SK-N-SH (cell line): ENCODE results near the gene CD86. TPM values are rescaled to one million over a fixed set of nuclear protein-coding genes. Genes with fewer than 3 reads are reported as not detected.

Source experiments
- CTCF ChIA-PET: fragments of 300-600, 350-600 bp; formaldehyde crosslinking; extraction: SDS; loops from one replicate; lab custom pipeline; 2021; lab: Yijun Ruan, JAX
- POLR2A ChIA-PET: fragments of 350-600 bp; sonication (Branson Sonifier 250); formaldehyde crosslinking; extraction: SDS; loops from one replicate; lab custom pipeline; 2020; ENCODE audit warnings: antibody characterized with exemption, inconsistent platforms; lab: Yijun Ruan, JAX
- DNase-seq: peaks from one replicate; pipeline ENCODE4 v3.0.0; 2012
- H2AFZ ChIP-seq: fragments of 200-600 bp; sonication (generic); 2 replicates; pipeline ENCODE4 v1.8.1; 2016; ENCODE audit warnings: antibody characterized with exemption, mild to moderate bottlenecking, low read depth
- H3F3A ChIP-seq: fragments of 200-600 bp; sonication (generic); replicated peaks from 2 replicates; pipeline ENCODE3; 2016; ENCODE audit warnings: antibody characterized with exemption, mild to moderate bottlenecking; ENCODE audit not compliant: insufficient read depth
- H3K27ac ChIP-seq, 2 experiments: fragments of 200-500 bp in 1 of 2; fragments of 200-600 bp in 1 of 2; sonication (Bioruptor generic) in 1 of 2; sonication (generic), shearing (Covaris generic) in 1 of 2; 2 replicates each; pipeline versions ENCODE4 v1.5.1 to v1.6.1; 2014 to 2016; ENCODE audit warnings: low read depth in 2 of 2, inconsistent platforms in 1 of 2, low read length in 1 of 2, mild to moderate bottlenecking in 1 of 2, mixed read lengths in 1 of 2
- H3K27me3 ChIP-seq: fragments of 200-600 bp; sonication (generic), shearing (Covaris generic); 2 replicates; pipeline ENCODE4 v1.6.1; 2016; ENCODE audit warnings: mixed run types; ENCODE audit not compliant: insufficient read depth
- H3K36me3 ChIP-seq, 2 experiments: fragments of 200-500 bp in 1 of 2; fragments of 200-600 bp in 1 of 2; sonication (Bioruptor generic) in 1 of 2; sonication (generic) in 1 of 2; replicated peaks in 1 of 2; 2 replicates each; pipeline versions ENCODE3 to v1.5.1; 2014 to 2016; ENCODE audit warnings: low read length in 1 of 2, mild to moderate bottlenecking in 1 of 2; ENCODE audit not compliant: insufficient read depth in 2 of 2, control insufficient read depth in 1 of 2
- H3K4me1 ChIP-seq, 2 experiments: fragments of 200-500 bp in 1 of 2; fragments of 200-600 bp in 1 of 2; sonication (Bioruptor generic) in 1 of 2; sonication (generic), shearing (Covaris generic) in 1 of 2; 2 replicates each; pipeline versions ENCODE4 v1.5.1 to v1.6.1; 2014 to 2016; ENCODE audit warnings: low read depth in 1 of 2, low read length in 1 of 2, mixed run types in 1 of 2; ENCODE audit not compliant: insufficient read depth in 2 of 2, control insufficient read depth in 1 of 2
- H3K4me2 ChIP-seq: fragments of 200-600 bp; sonication (generic), shearing (Covaris generic); 2 replicates; pipeline ENCODE4 v1.6.1; 2017; ENCODE audit warnings: mixed run types
- H3K4me3 ChIP-seq, 2 experiments: fragments of 200-500 bp in 1 of 2; fragments of 200-600 bp in 1 of 2; sonication (Bioruptor generic) in 1 of 2; sonication (generic), shearing (Covaris generic) in 1 of 2; 2 replicates each; pipeline versions ENCODE4 v1.5.1 to v1.8.1; 2014 to 2016; ENCODE audit warnings: low read depth in 2 of 2, inconsistent platforms in 1 of 2, low read length in 1 of 2, mild to moderate bottlenecking in 1 of 2, mixed read lengths in 1 of 2, moderate library complexity in 1 of 2
- H3K79me2 ChIP-seq: fragments of 200-600 bp; sonication (generic); 2 replicates; pipeline ENCODE4 v1.8.1; 2017; ENCODE audit warnings: mild to moderate bottlenecking; ENCODE audit not compliant: insufficient read depth
- H3K9ac ChIP-seq: fragments of 200-600 bp; sonication (generic); 2 replicates; pipeline ENCODE4 v1.6.1; 2017; ENCODE audit warnings: mixed run types
- H3K9me2 ChIP-seq: fragments of 200-600 bp; sonication (generic); 2 replicates; pipeline ENCODE4 v1.6.1; 2017; ENCODE audit warnings: mixed run types
- H3K9me3 ChIP-seq: fragments of 200-600 bp; sonication (generic); 2 replicates; pipeline ENCODE4 v1.6.1; 2017; ENCODE audit warnings: mixed run types, mild to moderate bottlenecking, moderate library complexity
- H4K20me1 ChIP-seq: fragments of 200-600 bp; sonication (generic); 2 replicates; pipeline ENCODE4 v1.6.1; 2017; ENCODE audit warnings: mild to moderate bottlenecking, mixed run types; ENCODE audit not compliant: insufficient read depth
- CTCF ChIP-seq: fragments of 200-600 bp; sonication (generic); IDR thresholded peaks from 2 replicates; pipeline ENCODE4 v1.6.1; 2017; ENCODE audit warnings: antibody characterized with exemption, mild to moderate bottlenecking, moderate library complexity
- ELF1 ChIP-seq: IDR thresholded peaks from 2 replicates; pipeline ENCODE4 v1.4.0; 2012
- FOSL2 ChIP-seq: IDR thresholded peaks from 2 replicates; pipeline ENCODE4 v1.4.0; 2012; ENCODE audit warnings: low read depth, mild to moderate bottlenecking, moderate library complexity, borderline replicate concordance
- FOXJ3 ChIP-seq: sonication (generic); formaldehyde crosslinking; IDR thresholded peaks from 2 replicates; pipeline ENCODE4 v1.5.1; 2020; ENCODE audit warnings: mild to moderate bottlenecking, missing genetic modification reagents
- GATA2 ChIP-seq: sonication (generic); formaldehyde crosslinking; IDR thresholded peaks from 2 replicates; pipeline ENCODE4 v1.5.0; 2020; ENCODE audit warnings: mild to moderate bottlenecking, missing genetic modification reagents
- MXI1 ChIP-seq: IDR thresholded peaks from 2 replicates; pipeline ENCODE4 v1.6.1; 2012; ENCODE audit warnings: mild to moderate bottlenecking, low read depth, low read length, improper control_type of control experiment
- NFIC ChIP-seq: IDR thresholded peaks from 2 replicates; pipeline ENCODE4 v1.4.0; 2012; ENCODE audit warnings: borderline replicate concordance
- NRF1 ChIP-seq: IDR thresholded peaks from 2 replicates; pipeline ENCODE4 v1.6.1; 2012; ENCODE audit warnings: low read depth, mild to moderate bottlenecking, low read length
- SIN3A ChIP-seq: IDR thresholded peaks from 2 replicates; pipeline ENCODE4 v1.6.1; 2012; ENCODE audit warnings: low read depth, mild to moderate bottlenecking, low read length, moderate library complexity, borderline replicate concordance
- TAF1 ChIP-seq: IDR thresholded peaks from 2 replicates; pipeline ENCODE4 v1.6.1; 2012; ENCODE audit warnings: low read depth, mild to moderate bottlenecking, low read length, moderate library complexity, borderline replicate concordance
- TEAD4 ChIP-seq: IDR thresholded peaks from 2 replicates; pipeline ENCODE4 v1.4.0; 2012; ENCODE audit warnings: mild to moderate bottlenecking, borderline replicate concordance; ENCODE audit not compliant: insufficient read depth
- USF2 ChIP-seq: fragments of 150-350 bp; IDR thresholded peaks from 2 replicates; pipeline ENCODE4 v1.6.1; 2017; ENCODE audit warnings: antibody characterized with exemption, low read length, low read depth, borderline replicate concordance
- YY1 ChIP-seq: IDR thresholded peaks from 2 replicates; pipeline ENCODE4 v1.4.0; 2012; ENCODE audit warnings: low read depth, mild to moderate bottlenecking
- WGBS: methylation state at CpG from one replicate; pipeline ENCODE4 v1.1.6; 2017; ENCODE audit warnings: low lambda C conversion rate; 5-methylcytosine and 5-hydroxymethylcytosine counted together
- polyA plus RNA-seq, 3 experiments: library from polyadenylated mRNA; depleted of rRNA; stranded (reverse); fragments of >200 nt; gene quantifications; 2 replicates each; pipeline ENCODE4 v1.2.3, GENCODE V29; 2012
- TF ChIP-seq, protein P1 (sequence below): IDR thresholded peaks from 2 replicates; pipeline ENCODE4 v1.6.1; 2012; ENCODE audit warnings: mild to moderate bottlenecking, low read depth, low read length, moderate library complexity

The CD86 gene
- polyA plus RNA-seq, 1 of the 3 experiments (the other 2 are of a cell fraction) = not detected

DNA sequence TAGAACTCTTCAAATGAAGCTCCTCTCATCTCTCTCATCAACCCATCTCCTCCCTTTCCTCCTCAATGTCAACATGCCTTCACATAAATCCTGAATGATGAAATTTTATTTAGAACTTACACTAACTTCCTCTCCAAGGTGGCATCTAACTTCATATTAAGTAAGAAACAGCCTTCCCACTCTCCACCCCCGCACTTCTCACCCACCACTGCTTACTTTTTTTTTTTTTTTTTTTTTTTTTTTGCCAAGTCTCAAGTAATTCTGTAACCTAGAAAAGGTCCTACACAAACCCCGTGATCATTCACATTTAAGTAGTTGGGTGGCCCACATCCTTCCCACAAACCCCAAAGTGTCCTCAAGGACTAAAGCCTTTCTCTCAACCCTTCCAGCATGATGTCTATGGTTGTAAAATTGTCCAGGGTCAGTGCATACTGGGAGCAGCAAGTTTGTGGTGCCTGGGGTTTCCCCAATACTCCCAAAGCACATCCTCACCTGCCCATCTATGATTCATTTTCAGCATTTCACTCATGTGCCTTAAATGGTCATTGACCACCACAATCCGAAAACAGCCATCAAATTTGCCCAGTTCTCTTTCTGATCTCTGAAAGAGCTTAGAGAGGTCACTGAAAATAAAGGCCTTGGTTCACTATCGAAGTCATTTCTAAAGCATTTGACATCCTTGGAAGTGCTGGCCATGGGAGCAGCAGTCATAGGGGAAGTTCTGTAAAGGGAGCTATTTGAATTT, 47.2 kb downstream of the CD86 start:
- Histone ChIP-seq H3K4me2 (no peak overlapping the region), H3F3A (no peaks in the 10 kb centered on the region), H3K36me3 (no peaks in the 10 kb centered on the region), H3K9ac (no peak overlapping the region), H3K4me1 (no peaks in the 10 kb centered on the region), H3K27ac (no peak overlapping the region), H3K4me3 (no peak overlapping the region), H4K20me1 (no peaks in the 10 kb centered on the region), H3K79me2 (no peaks in the 10 kb centered on the region), H3K9me3 (no peaks in the 10 kb centered on the region), H2AFZ (no peak overlapping the region), H3K27me3 (peaks cover 13% of the 10 kb centered on the region; the same call in 1 of the 2 replicates), H3K9me2 (no peaks in the 10 kb centered on the region)
- ChIA-PET POLR2A (no interaction called here), CTCF (interaction anchor here (0.6 to 2.3 kb wide), 18 partner anchors 8 to 581 kb away, joined by 3 to 23 read pairs (median 4); partner anchors contain the start of gene POLQ)
- WGBS = 2% methylated on average over 4 of the region's 4 CpGs
- DNase-seq = no peak
- no peak for TF ChIP-seq NFIC
- TF ChIP-seq TAF1 = no peak
- no peak for TF ChIP-seq MXI1
- TF ChIP-seq FOSL2 = no peak
- no peak for TF ChIP-seq YY1
- no peak for TF ChIP-seq USF2
- no peak for TF ChIP-seq TEAD4
- no peak for TF ChIP-seq FOXJ3 (CRISPR knock-in tag)
- TF ChIP-seq GATA2 (CRISPR knock-in tag) = no peak
- TF ChIP-seq SIN3A = no peak
- no peak for TF ChIP-seq CTCF
- TF ChIP-seq NRF1 = no peak
- TF ChIP-seq ELF1 = no peak
- TF ChIP-seq, protein P1, sequence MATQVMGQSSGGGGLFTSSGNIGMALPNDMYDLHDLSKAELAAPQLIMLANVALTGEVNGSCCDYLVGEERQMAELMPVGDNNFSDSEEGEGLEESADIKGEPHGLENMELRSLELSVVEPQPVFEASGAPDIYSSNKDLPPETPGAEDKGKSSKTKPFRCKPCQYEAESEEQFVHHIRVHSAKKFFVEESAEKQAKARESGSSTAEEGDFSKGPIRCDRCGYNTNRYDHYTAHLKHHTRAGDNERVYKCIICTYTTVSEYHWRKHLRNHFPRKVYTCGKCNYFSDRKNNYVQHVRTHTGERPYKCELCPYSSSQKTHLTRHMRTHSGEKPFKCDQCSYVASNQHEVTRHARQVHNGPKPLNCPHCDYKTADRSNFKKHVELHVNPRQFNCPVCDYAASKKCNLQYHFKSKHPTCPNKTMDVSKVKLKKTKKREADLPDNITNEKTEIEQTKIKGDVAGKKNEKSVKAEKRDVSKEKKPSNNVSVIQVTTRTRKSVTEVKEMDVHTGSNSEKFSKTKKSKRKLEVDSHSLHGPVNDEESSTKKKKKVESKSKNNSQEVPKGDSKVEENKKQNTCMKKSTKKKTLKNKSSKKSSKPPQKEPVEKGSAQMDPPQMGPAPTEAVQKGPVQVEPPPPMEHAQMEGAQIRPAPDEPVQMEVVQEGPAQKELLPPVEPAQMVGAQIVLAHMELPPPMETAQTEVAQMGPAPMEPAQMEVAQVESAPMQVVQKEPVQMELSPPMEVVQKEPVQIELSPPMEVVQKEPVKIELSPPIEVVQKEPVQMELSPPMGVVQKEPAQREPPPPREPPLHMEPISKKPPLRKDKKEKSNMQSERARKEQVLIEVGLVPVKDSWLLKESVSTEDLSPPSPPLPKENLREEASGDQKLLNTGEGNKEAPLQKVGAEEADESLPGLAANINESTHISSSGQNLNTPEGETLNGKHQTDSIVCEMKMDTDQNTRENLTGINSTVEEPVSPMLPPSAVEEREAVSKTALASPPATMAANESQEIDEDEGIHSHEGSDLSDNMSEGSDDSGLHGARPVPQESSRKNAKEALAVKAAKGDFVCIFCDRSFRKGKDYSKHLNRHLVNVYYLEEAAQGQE = no peak
